ENCODE measurements around the gene IPO4. TPM values are rescaled to one million over a fixed set of nuclear protein-coding genes. Genes with fewer than 3 reads are reported as not detected.

IPO4 gene
- polyA plus RNA-seq (2012; ENCODE audit: missing spikeins) = 21.0 TPM

DNA sequence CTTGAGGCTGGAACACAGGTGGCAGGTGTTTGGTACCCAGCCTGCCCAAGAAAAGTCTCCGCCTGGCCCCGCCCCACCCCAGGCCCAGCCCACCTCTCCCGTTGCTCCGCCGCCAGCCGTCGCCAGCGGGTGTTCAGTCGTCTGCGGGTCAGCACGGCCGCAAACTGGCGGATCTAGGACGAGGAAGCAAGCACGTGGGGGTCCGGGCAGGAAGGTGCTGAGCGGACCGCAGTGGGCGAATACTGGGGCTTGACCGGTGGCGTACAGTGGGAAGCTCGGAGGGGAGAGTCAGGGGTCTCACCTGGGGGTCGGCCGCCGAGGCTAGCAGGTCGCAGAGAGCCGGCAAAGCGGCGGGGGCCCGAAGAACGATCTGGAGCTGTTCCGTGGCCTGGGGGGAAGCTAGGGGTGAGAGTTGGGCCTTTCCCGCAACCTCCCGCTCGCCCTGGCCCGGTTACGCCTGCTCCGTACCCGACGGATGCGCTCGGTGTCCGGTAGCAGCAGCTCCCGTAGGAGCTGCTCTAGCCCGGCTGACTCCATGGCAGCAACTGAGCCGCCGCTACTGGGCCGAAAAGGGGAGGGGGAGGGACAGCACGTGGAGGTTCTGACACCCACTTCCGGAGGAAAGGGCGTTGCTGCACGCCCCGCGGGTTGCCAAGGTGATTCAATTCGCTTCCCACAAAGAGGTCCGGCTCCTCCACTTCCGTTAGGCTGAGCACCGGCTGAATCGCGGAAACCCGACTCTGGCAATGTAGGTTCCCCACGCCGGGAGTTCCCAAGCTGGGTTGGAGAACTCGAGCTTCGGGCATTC, at the start of gene IPO4:
TSS of gene IPO4 (minus strand) at position 566 of the 808 bp plus-strand sequence. CDS start at position 537, 29 bp downstream.
- peak; percentile 81 for FAIRE-seq
- peak; percentile 99 for DNase-seq (ENCODE audit: insufficient read length)
- TF ChIP-seq POLR2AphosphoS5 (IDR thresholded peaks at IDR 0.05; ENCODE audit: low read depth, low read length) (peak; percentile 92), TAF1 (IDR thresholded peaks at IDR 0.05; ENCODE audit: borderline replicate concordance, low read depth, low read length) (peak; percentile 82), POLR2A (IDR thresholded peaks at IDR 0.05; ENCODE audit: low read depth, low read length) (peak; percentile 94)

DNA sequence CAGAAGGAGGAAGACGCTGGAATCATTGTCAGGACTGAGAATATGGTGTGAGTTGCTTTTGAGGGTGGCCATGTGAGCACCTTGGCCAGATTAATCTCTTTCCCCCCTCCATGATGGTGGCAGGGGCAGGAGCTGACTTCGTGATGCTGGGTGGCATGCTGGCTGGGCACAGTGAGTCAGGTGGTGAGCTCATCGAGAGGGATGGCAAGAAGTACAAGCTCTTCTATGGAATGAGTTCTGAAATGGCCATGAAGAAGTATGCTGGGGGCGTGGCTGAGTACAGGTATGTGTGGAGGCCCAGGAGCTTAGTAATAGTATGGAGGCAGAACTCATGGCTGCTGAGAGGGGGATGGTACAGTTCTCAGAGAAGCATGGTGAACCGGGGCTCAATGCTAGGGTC, 49.5 kb upstream of the IPO4 start:
- no peak for FAIRE-seq

DNA sequence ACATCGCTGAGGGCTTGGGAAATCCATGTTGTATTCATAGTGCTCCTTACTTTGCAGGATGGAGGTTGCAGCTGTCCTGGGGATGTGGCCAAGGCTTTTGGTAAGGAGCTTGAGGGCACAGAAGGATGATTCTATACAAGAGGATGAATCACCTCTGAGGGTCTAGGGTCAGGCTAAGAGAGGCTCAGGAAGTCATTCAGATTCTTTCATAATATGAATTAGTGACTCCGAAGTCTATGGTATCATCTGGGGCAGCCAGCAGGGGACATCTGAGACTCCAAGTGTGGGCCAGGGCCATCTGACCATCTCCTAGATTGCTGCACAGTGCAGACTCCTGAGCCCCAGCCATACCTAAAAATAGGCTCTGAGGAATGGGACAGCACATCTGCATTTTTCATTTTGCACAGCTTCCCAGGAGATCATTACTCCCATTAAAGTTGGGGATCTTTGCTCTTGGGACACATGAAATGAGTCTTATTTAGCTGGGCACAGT, 48.9 kb upstream of the IPO4 start:
- no peak for FAIRE-seq

More for the DNA sequence above, 49.5 kb upstream of the IPO4 start:
- DNase-seq (ENCODE audit: insufficient read length) = no peak
- TF ChIP-seq POLR2A (IDR thresholded peaks at IDR 0.05; ENCODE audit: low read depth, low read length) (no peak), POLR2AphosphoS5 (IDR thresholded peaks at IDR 0.05; ENCODE audit: low read depth, low read length) (no peak; the same call in 1 of the 2 replicates), TAF1 (IDR thresholded peaks at IDR 0.05; ENCODE audit: borderline replicate concordance, low read depth, low read length) (no peak)

GRCh38 chr14:24236689-24237462, 48.3 kb upstream of the IPO4 start:
- no peak for DNase-seq (ENCODE audit: insufficient read length)
- FAIRE-seq = no peak
- TF ChIP-seq TAF1 (IDR thresholded peaks at IDR 0.05; ENCODE audit: borderline replicate concordance, low read depth, low read length) (no peak), POLR2AphosphoS5 (IDR thresholded peaks at IDR 0.05; ENCODE audit: low read depth, low read length) (peak; percentile 53; the same call in 1 of the 2 replicates), POLR2A (IDR thresholded peaks at IDR 0.05; ENCODE audit: low read depth, low read length) (peak; percentile 35; the same call in 1 of the 2 replicates)

More for the DNA sequence above, 48.9 kb upstream of the IPO4 start:
- no peak for DNase-seq (ENCODE audit: insufficient read length)
- TF ChIP-seq POLR2A (IDR thresholded peaks at IDR 0.05; ENCODE audit: low read depth, low read length) (no peak; the same call in 1 of the 2 replicates), POLR2AphosphoS5 (IDR thresholded peaks at IDR 0.05; ENCODE audit: low read depth, low read length) (no peak; the same call in 1 of the 2 replicates), TAF1 (IDR thresholded peaks at IDR 0.05; ENCODE audit: borderline replicate concordance, low read depth, low read length) (no peak)

GRCh38 chr14:24235804-24236688, 47.4 kb upstream of the IPO4 start:
- DNase-seq (ENCODE audit: insufficient read length) (no peak), FAIRE-seq (no peak)
- no peak for TF ChIP-seq POLR2A (IDR thresholded peaks at IDR 0.05; ENCODE audit: low read depth, low read length)
- no peak for TF ChIP-seq TAF1 (IDR thresholded peaks at IDR 0.05; ENCODE audit: borderline replicate concordance, low read depth, low read length)
- no peak for TF ChIP-seq POLR2AphosphoS5 (IDR thresholded peaks at IDR 0.05; ENCODE audit: low read depth, low read length)

DNA sequence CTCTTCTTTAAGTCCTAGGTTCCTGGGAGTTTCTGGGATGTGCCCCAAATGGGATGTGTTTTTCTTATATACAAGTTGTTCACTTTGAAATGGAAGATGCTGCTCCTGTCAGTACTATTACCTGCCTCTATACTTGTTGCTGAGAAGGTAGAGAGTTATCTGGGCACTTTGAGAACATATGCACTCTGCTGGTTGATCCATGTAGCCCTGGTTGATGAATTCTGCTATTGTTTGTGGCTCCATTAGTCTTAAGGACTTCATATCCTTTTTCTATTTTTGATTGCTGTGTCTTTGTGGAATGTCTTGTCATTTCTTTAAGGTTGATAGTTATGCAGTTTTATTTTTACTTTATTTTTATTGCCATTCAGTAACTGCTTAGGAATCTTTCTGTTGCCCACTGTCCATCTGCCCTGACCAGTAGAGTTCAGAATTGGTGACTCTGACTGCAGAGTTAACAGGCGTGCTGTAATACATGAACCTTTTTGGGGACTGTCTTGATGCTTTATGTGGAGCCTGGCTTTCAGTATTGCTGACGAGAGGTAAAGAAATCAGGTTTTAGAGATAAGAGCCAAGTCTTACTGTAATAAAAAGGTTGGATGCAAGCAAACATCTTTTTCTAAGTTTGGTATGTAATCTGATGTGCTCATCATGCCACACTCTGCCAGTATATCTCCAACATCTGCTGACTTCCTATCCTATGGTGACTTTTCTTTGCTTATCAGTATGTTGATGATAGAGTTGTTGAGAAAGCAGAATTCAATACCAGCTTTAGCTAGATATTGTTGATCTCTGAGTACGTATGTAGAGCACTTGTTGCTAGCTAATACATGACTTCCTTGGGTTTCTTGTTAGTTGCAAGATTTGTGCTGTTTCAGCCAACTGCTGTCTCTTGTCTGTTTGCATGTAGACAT, 45.7 kb upstream of the IPO4 start:
- TF ChIP-seq TAF1 (IDR thresholded peaks at IDR 0.05; ENCODE audit: borderline replicate concordance, low read depth, low read length) = no peak
- no peak; the same call in none of the 2 replicates for TF ChIP-seq POLR2AphosphoS5 (IDR thresholded peaks at IDR 0.05; ENCODE audit: low read depth, low read length)
- TF ChIP-seq POLR2A (IDR thresholded peaks at IDR 0.05; ENCODE audit: low read depth, low read length) = no peak
- DNase-seq (ENCODE audit: insufficient read length) = no peak
- FAIRE-seq = no peak

DNA sequence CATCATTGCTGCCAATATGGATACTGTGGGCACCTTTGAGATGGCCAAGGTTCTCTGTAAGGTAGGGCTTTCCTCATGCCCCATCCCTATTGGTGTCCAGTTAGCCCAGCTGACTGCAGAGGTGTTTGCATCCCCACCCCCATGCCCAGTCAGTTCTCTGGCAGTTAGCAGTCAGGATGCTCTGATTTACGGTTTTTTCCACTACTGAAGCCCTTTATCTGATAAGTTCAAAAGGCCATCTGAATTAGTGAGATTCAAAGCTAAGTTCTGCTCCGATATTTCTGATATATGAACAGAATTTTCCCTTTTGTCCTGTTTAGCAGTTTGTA, 44.9 kb upstream of the IPO4 start:
- TF ChIP-seq TAF1 (IDR thresholded peaks at IDR 0.05; ENCODE audit: borderline replicate concordance, low read depth, low read length) (no peak), POLR2AphosphoS5 (IDR thresholded peaks at IDR 0.05; ENCODE audit: low read depth, low read length) (no peak), POLR2A (IDR thresholded peaks at IDR 0.05; ENCODE audit: low read depth, low read length) (no peak)
- no peak for DNase-seq (ENCODE audit: insufficient read length)
- no peak for FAIRE-seq

DNA sequence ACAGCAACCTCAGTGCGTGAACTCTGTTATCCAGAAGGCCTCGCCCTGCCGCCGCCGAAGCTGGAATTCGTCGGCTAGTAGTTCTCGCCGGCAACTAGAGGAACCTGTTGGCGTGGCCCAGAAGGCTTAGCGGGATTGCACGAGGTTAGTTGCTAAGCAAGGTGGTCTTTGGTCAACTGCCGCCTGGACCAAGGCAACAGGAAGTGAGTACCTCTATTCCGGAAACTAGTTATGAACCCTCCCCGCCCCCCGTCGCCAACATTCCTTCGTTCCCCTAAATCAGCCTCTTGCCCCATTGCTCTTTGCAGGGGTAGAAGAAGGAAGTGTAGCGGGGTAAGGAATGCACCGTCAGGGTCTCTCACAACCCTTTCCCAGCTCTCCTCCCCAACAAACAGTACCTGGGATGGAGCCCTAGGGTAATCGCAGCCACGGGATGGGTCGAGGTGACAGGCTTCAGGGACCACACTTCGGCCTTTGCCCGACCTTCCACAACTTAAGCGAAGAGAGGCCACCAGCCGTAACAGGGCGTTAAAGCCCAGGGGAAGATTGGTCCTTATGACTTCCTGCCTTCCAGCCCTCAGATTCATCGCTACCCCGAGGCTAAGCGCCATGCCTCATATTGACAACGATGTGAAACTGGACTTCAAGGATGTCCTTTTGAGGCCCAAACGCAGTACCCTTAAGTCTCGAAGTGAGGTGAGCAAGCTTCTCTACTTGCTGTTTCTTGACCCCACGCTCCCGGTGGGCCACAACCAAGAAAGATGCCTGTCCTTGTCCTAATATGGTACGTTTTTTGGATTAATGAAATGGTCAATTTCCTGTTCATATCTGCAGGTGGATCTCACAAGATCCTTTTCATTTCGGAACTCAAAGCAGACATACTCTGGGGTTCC, 44.3 kb upstream of the IPO4 start, which contains the start of gene GMPR2:
TSS of gene GMPR2 (plus strand) at position 285 of the 893 bp plus-strand sequence. CDS start at position 610, 325 bp downstream.
- FAIRE-seq = peak; percentile 5
- DNase-seq (ENCODE audit: insufficient read length) = no peak
- peak; percentile 71 for TF ChIP-seq POLR2A (IDR thresholded peaks at IDR 0.05; ENCODE audit: low read depth, low read length)
- peak; percentile 51 for TF ChIP-seq POLR2AphosphoS5 (IDR thresholded peaks at IDR 0.05; ENCODE audit: low read depth, low read length)
- TF ChIP-seq TAF1 (IDR thresholded peaks at IDR 0.05; ENCODE audit: borderline replicate concordance, low read depth, low read length) = peak; percentile 75; the same call in 1 of the 2 replicates

All from GM12892 (cell line).